ENCODE measurements around the gene ZBTB25. TPM values are rescaled to one million over a fixed set of nuclear protein-coding genes. Genes with fewer than 3 reads are reported as not detected.

The ZBTB25 gene
- total RNA-seq, 4 donors from 2014 or later: 7.8 to 15.1 (median 9.1) TPM

- H3K4me3 ChIP-seq (ENCODE audit: low read depth, poor library complexity, severe bottlenecking): no peak overlapping the region
- no peak for TF ChIP-seq CTCF (IDR thresholded peaks at IDR 0.05)
- no peak for TF ChIP-seq POLR2A (IDR thresholded peaks at IDR 0.05)
- DNase-seq (ENCODE audit: low spot score in 2 of 2): peak in 1 of 2 donors; percentile 2
- 89 to 91% methylated on average over 6 of the region's 6 CpGs for WGBS, 2 donors
- intact Hi-C loops (cut with DNase I; ENCODE audit: low total_unique reads): no loop called here
These were observed 64.5 kb downstream of the ZBTB25 start for GRCh38 chr14:64439141-64439540.

DNA sequence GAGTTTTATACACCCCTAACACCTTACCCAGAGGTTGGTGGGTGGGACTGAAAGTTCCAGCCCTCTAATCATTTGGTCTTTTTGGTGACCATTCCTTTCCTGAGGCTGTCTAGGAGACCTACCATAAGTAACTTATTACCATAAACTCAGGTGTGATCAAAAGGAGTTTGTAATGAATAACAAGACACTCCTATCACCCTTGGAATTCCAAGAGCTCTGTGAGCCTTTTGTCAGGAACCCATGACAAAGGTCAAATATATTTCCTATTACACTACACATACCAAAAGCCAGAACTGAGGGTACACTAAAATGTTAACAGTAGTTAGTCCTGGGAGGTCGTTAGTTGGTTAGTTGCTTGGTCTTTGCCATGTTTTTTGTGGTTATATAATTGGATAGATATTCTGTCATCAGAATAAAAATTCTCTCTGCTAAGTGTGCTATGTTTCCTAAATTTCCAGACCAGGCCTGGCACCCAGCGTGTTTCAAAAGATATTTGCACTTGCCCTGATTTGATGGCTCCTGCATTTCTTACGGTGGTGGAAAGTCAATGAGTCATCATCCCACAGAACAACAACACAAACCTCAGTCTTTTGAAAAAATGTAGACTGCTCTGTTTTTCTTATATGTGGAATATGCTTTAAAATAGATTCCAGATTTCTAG lies 65.3 kb downstream of the ZBTB25 start:
- intact Hi-C loops (cut with DNase I; ENCODE audit: low total_unique reads): no loop called here
- no peak overlapping the region for H3K4me3 ChIP-seq (ENCODE audit: low read depth, poor library complexity, severe bottlenecking)
- TF ChIP-seq CTCF (IDR thresholded peaks at IDR 0.05): no peak
- no peak for TF ChIP-seq POLR2A (IDR thresholded peaks at IDR 0.05)
- WGBS, 2 donors: 58 to 59% methylated on average over 3 of the region's 3 CpGs
- peak in 1 of 2 donors; percentile 15 for DNase-seq (ENCODE audit: low spot score in 2 of 2)

- H3K4me3 ChIP-seq (ENCODE audit: low read depth, poor library complexity, severe bottlenecking): no peak overlapping the region
- intact Hi-C loops (cut with DNase I; ENCODE audit: low total_unique reads): no loop called here
- DNase-seq (ENCODE audit: low spot score in 2 of 2): peak in 1 of 2 donors; percentile 0
- TF ChIP-seq POLR2A (IDR thresholded peaks at IDR 0.05): no peak
- no peak for TF ChIP-seq CTCF (IDR thresholded peaks at IDR 0.05)
- 91 to 95% methylated on average over 3 of the region's 3 CpGs for WGBS, 2 donors
These were observed 69.1 kb downstream of the ZBTB25 start for GRCh38 chr14:64434528-64434927.

DNA sequence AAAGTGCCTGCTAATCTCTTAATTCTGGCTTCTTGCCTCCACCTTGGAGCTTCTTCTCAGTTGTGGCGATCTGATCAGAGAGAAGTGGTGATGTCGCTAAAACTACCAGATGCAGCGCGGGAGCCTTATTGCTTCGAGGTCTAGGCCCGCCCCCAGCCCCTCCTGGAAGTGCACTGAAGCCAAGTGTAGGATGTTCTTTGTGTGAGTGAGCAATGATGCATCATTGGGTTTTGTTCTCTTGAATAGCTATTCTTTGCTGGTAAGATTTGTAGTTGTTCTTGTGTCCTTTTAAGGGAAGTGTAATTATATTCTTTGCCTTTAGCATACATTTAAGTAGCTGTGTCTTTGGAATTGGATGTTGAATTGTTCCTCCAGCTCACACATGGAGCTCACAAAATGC lies 79.7 kb downstream of the ZBTB25 start:
- 94 to 96% methylated on average over 6 of the region's 6 CpGs for WGBS, 2 donors
- no peak overlapping the region for H3K4me3 ChIP-seq (ENCODE audit: low read depth, poor library complexity, severe bottlenecking)
- no peak for DNase-seq (ENCODE audit: low spot score in 2 of 2)
- intact Hi-C loops (cut with DNase I; ENCODE audit: low total_unique reads): no loop called here
- TF ChIP-seq POLR2A (IDR thresholded peaks at IDR 0.05) (no peak), CTCF (IDR thresholded peaks at IDR 0.05) (no peak)

DNA sequence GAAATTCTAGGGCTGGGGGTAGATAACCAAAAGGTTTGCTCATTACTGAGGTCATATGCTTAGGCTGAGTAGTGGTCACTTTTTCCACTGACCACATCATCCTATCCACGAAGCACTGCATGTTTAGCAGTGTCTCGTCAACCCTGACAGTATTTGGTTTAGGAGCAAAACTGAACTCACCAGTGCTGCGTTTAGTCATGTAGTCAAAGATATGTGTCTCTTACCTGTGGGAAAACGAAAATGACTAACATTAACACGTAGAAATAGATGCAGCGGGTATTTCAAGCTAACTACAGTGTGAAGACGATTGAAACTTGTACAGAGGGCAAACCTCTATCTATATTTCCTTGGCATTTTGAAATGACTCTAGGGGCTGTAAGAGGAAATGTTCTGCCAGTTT lies 80.9 kb downstream of the ZBTB25 start:
- DNase-seq (ENCODE audit: low spot score in 2 of 2): no peak
- WGBS, 2 donors: 86 to 92% methylated on average over 7 of the region's 7 CpGs
- no peak overlapping the region for H3K4me3 ChIP-seq (ENCODE audit: low read depth, poor library complexity, severe bottlenecking)
- TF ChIP-seq POLR2A (IDR thresholded peaks at IDR 0.05): no peak
- no peak for TF ChIP-seq CTCF (IDR thresholded peaks at IDR 0.05)
- intact Hi-C loops (cut with DNase I; ENCODE audit: low total_unique reads): no loop called here

DNA sequence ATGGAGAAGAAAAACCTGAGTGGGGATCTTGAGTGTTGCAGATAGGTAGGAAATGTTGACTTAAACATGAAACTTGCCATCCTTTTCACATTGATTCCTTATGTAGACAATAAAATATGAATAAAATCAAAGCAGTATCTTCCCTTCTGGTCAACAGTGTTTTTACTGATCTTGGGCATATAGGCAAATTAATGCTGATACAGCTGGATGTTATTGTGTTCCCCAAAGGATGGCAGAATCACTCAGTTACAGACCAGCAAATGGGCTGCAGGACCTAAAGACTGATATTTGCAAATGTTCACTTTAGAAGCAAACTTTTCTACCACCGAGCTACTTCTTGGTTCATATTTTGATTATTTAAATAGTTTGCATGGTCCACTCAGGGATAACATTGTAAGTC lies 81.6 kb downstream of the ZBTB25 start:
- no peak overlapping the region for H3K4me3 ChIP-seq (ENCODE audit: low read depth, poor library complexity, severe bottlenecking)
- DNase-seq (ENCODE audit: low spot score in 2 of 2): no peak
- intact Hi-C loops (cut with DNase I; ENCODE audit: low total_unique reads): no loop called here
- WGBS, 2 donors: 97% methylated on average over 1 of the region's 1 CpG
- TF ChIP-seq CTCF (IDR thresholded peaks at IDR 0.05) (no peak), POLR2A (IDR thresholded peaks at IDR 0.05) (no peak)
